GM18873 (cell line): ENCODE measurements around the gene CGB8.
"Not testable (repeated sequence)": the region's sequence is repeated elsewhere in the genome, so short reads cannot be mapped to it uniquely, and the experiment has no call there.

Experiments used
- ATAC-seq: cut with Tn5 transposase; IDR thresholded peaks from one replicate; pipeline ENCODE4 v1.9.1; 2021; ENCODE audit warnings: mild to moderate bottlenecking, moderate library complexity, moderate number of reproducible peaks; ENCODE audit not compliant: unreplicated experiment, low FRiP score

CGB8 gene

DNA sequence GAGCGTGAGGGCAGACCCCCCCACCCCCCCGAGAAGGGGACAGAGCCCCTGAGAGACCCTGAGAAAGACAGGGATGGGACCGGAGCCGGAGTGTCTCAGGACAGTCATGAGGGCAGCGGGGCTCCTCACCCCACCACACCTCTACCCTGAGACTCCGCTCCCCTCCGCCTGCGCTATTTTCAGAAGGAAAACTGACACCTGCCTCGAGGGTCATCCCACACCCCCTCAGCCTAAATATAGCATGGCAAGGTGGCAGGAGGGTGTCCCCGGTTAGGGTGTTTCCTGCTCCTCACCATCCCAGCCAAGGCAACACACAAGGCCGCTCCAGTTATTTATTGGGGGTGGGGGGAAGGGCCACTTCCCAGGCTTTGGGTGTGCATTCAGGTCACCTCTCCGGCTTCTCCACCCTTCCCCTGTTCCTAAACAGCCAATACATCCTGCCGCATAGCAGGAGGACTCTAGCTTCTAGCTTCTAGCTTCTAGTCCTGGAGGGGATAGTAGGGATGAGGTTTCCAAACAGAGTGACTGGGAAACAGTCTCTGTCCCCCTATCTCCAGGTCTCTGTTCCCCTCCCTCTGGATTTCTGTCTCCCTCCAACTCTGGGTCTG is 17.1 kb upstream of the CGB8 start:
- no peak for ATAC-seq

- no peak for ATAC-seq
Observed at GRCh38 chr19:49064768-49065611, 16.1 kb upstream of the CGB8 start, which contains the start of gene NTF4. Gene NTF4 (minus strand): TSS chr19:49064818. CDS start chr19:49061997, 2,821 bp downstream.

- no peak for ATAC-seq
Observed at GRCh38 chr19:49064029-49064629, 15.2 kb upstream of the CGB8 start.

GRCh38 chr19:49061445-49061844 is 12.5 kb upstream of the CGB8 start:
- no peak for ATAC-seq

GRCh38 chr19:49061000-49061399 is 12.1 kb upstream of the CGB8 start:
- no peak for ATAC-seq

DNA sequence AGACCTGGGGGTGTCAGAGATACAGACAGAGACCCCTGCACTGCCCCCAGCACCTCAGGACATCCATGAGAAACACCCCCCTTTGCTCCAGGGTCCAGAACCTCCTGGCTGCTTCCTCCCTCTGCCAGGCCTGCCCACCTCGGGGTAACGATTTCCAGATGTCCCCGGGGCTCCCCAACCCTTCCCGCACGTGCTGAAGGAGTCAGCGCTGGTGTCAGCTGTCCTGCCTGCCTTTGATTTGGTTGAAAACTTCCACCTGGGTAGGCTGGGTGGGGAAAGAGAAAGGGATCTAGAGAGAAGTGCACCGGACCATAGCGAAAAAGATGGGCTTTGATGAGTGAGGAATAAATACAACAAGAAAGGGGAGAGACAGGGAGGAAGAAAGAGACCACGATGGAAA is 10.1 kb upstream of the CGB8 start:
- ATAC-seq, result no peak

DNA sequence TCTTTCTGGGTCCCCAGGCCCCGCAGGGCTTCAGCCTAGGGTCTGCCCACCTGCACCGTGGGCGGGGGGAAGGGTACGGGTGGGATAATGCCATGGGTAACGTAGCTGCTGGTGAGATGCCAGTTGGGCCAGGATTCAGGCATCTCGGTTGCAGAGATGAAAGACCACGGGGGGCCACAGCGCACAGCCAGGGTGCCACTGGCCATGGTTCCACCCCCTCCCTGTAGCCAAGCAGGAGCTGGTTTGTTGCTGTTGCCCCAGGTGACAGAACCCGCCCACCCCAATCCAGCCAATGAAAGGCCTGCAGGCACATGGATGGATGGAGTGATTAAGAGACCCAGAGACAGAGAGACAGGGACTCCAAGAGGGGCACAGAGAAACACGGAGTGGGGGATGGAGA is 9.7 kb upstream of the CGB8 start:
- ATAC-seq, result no peak

DNA sequence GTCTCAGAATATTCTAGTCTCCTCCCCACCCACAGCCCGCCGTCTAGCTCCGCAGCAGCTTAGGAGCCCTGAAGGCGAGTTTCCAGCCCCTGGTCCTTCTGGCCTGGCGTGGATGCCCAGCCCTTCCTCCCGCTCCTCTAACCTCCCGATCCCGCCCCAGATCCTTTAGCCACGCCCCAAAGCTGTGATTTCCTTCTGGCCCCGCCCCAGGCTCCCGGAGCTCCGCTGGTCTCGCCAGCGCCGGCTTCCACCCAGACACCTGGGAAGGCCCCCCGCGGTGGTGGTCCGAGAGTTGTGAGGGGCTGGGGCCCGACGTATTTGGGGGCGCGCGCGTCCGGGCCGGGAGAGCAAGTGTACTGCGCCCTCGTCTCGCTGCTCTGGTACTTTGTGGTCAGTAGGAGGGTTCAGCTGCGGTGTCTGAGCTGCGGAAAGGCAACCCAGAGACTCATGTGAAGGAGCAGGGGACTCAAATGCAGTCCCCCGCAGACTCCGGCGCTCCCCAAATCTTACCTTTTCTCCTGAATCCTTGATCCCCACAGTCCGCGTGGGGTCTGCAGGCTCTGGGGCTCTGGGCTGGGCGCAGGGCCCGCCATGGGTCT is 8.8 kb upstream of the CGB8 start, which contains the start of gene CGB7:
TSS of gene CGB7 (minus strand) at position 114 of the 599 bp plus-strand sequence. CDS start 2,374 bp downstream, outside the sequence.
- no peak for ATAC-seq

GRCh38 chr19:49056902-49057596 is 8.1 kb upstream of the CGB8 start:
- ATAC-seq, result not testable (repeated sequence)

DNA sequence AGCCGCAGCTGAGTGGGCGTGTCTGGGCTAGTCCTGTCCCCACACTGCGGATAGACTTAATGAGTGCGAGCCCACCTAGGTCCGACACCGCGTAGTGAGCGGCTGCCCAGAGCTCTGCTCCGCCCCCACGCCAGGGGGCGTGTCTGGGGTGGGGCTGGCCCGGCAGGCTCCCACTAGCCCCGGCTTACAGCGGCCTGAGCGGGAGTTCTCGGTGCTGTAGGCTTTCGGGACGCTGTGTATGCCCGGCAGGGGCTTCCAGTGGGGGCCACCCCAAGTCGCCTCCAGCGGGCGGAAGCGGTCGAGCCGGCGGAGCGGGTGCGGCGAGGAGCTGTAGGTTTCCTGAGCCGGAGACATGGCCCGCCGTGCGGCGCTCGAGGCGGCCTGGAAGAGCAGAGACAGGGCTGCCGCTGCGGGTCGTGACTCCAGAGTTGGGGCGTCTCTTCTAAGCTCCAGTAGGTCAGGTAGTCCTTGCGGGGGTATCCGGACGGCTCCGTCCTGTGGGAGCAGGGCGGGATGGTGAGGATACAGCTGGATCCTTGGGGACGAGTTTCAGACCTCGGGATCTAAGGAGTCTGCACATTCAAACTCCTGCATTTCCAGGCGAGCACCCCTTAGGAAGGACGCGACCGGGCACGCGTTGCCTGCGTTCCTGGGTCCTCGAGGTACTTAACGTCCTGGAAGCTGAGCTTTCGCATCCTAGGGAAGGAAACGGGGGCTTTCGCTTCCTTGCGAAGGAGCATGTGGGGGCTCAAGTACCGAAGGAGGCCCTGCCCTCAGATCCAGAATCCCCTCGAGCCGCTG is 7.4 kb upstream of the CGB8 start:
- no peak for ATAC-seq

GRCh38 chr19:49050376-49051033 is 1.6 kb upstream of the CGB8 start:
- not testable (repeated sequence) for ATAC-seq

GRCh38 chr19:49049834-49050233 is 923 bp upstream of the CGB8 start:
- not testable (repeated sequence) for ATAC-seq

GRCh38 chr19:49043548-49043947 is 5.4 kb downstream of the CGB8 start, which contains the start of gene CGB5:
Gene CGB5 (plus strand): TSS chr19:49043848. CDS start chr19:49044210, 362 bp downstream.
- ATAC-seq, result not testable (repeated sequence)

DNA sequence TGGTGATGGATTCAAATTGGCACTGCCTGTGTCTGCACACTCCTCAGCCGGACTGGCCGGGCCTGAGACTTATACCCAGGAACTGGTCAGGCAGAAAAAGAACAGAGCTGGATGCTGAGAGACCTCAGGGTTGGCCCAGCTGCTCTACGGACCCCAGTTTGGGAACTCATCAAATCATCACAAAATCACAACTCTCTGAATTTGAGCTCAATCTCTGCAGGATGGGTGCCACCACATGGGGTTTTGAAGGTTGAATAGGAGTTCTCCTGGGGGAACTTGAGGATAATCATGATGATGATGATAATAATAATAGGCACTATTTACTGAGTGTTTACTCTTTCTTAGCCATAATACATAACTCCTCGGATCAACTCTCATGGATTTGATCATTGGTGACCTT is 6.2 kb downstream of the CGB8 start:
- ATAC-seq, result not testable (repeated sequence)

- no peak for ATAC-seq
Observed at GRCh38 chr19:49042177-49042576, 6.7 kb downstream of the CGB8 start.

DNA sequence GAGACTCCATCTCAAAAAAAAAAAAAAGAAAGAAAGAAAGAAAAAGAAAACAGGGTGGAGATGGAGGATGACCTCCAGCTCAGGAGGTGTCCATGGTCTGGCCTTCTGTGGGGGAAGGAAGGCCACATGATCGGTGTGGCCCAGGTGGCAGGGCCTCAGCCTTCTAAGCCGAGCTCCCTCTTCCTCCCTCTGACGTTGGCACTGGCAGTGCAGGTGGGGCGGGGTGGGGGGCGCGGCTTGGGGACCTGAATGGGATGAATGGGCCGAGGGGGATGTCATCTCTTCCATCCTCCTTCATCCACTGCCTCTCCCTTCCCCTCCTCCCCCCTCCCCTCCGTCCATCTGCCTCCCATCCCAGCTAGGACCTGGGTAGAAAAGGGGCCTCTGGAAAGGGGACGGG is 9.2 kb downstream of the CGB8 start:
- not testable (repeated sequence) for ATAC-seq

- ATAC-seq, result not testable (repeated sequence)
Observed at GRCh38 chr19:49038557-49039276, 10.2 kb downstream of the CGB8 start.

DNA sequence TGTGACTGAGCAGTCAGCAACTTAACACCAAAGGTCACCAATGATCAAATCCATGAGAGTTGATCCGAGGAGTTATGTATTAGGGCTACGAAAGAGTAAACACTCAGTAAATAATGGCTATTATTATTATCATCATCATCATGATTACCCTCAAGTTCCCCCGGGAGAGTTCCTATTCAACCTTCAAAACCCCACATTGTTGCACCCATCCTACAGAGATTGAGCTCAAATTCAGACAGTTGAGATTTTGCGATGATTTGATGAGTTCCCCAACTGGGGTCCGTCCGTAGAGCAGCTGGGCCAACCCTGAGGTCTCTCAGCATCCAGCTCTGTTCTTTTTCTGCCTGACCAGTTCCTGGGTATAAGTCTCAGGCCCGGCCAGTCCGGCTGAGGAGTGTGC is 10.8 kb downstream of the CGB8 start:
- ATAC-seq, result not testable (repeated sequence)
